H1 (cell line): Measurements from ENCODE around the gene LYZL4. TPM values are rescaled to one million over a fixed set of nuclear protein-coding genes. Genes with fewer than 3 reads are reported as not detected.

Experiments
- CTCF ChIA-PET: fragments of 300-600 bp; sonication (Branson Sonifier 250); formaldehyde crosslinking; loops from one replicate; lab custom pipeline; 2021; ENCODE audit not compliant: partially characterized antibody; lab: Charles Lee
- POLR2A ChIA-PET: fragments of 300-600 bp; sonication (Branson Sonifier 250); formaldehyde crosslinking; loops from one replicate; lab custom pipeline; 2021; ENCODE audit warnings: inconsistent platforms; ENCODE audit not compliant: partially characterized antibody; lab: Charles Lee
- DNase-seq, 2 experiments: peaks; one replicate each; pipeline versions ENCODE4 v3.0.0 to v3.0.0-alpha.2; 2010 to 2022; ENCODE audit warnings: low spot score in 2 of 2, low read depth in 1 of 2, mixed read lengths in 1 of 2
- FAIRE-seq: peaks from 2 replicates; lab custom pipeline; 2011; peaks lifted over from hg19 to GRCh38; lab: Jason Lieb, UNC
- H2AFZ ChIP-seq: 2 replicates; pipeline ENCODE4 v1.8.1; 2012; ENCODE audit warnings: low read length, inconsistent platforms
- H2AK5ac ChIP-seq: 2 replicates; pipeline ENCODE4 v1.6.1; 2013; ENCODE audit warnings: low read depth, low read length
- H2BK120ac ChIP-seq: replicated peaks from 2 replicates; pipeline ENCODE3; 2013; ENCODE audit warnings: low read depth, low read length, inconsistent platforms
- H2BK12ac ChIP-seq: 2 replicates; pipeline ENCODE4 v1.6.1; 2013; ENCODE audit warnings: low read depth, low read length
- H2BK15ac ChIP-seq: 2 replicates; pipeline ENCODE4 v1.6.1; 2013; ENCODE audit warnings: low read length
- H2BK20ac ChIP-seq: 2 replicates; pipeline ENCODE4 v1.6.1; 2013; ENCODE audit warnings: low read length
- H2BK5ac ChIP-seq: 2 replicates; pipeline ENCODE4 v1.6.1; 2013; ENCODE audit warnings: low read depth, low read length
- H3K14ac ChIP-seq: 2 replicates; pipeline ENCODE4 v1.6.1; 2013; ENCODE audit warnings: inconsistent platforms; ENCODE audit not compliant: insufficient read length
- H3K18ac ChIP-seq: 2 replicates; pipeline ENCODE4 v1.6.1; 2013; ENCODE audit warnings: low read length; ENCODE audit errors: extremely low read depth
- H3K23ac ChIP-seq: 2 replicates; pipeline ENCODE4 v1.6.1; 2013; ENCODE audit warnings: inconsistent platforms; ENCODE audit not compliant: insufficient read length
- H3K23me2 ChIP-seq: 2 replicates; pipeline ENCODE4 v1.6.1; 2013; ENCODE audit warnings: low read depth, low read length
- H3K27ac ChIP-seq: 2 replicates; pipeline ENCODE4 v1.6.1; 2011; ENCODE audit warnings: low read depth, low read length, inconsistent platforms
- H3K27me3 ChIP-seq, 4 experiments: replicated peaks in 1 of 4; 1 replicate in 1 of 4; 2 replicates in 3 of 4; pipeline versions ENCODE4 v1.6.1 to v1.8.1; 2011 to 2013; ENCODE audit warnings: low read length in 3 of 4, mild to moderate bottlenecking in 3 of 4, inconsistent platforms in 2 of 4, mixed read lengths in 2 of 4, moderate library complexity in 1 of 4; ENCODE audit not compliant: control insufficient read depth in 3 of 4, insufficient read depth in 3 of 4; ENCODE audit errors: extremely low read depth in 1 of 4
- H3K36me3 ChIP-seq, 4 experiments: 2 replicates each; pipeline versions ENCODE4 v1.6.1 to v1.8.1; 2011 to 2013; ENCODE audit warnings: mild to moderate bottlenecking in 4 of 4, low read length in 3 of 4, moderate library complexity in 2 of 4, control low read depth in 1 of 4, inconsistent platforms in 1 of 4; ENCODE audit not compliant: insufficient read depth in 4 of 4, control insufficient read depth in 2 of 4
- H3K4ac ChIP-seq: replicated peaks from 2 replicates; pipeline ENCODE3; 2013; ENCODE audit warnings: low read length, low read depth, mixed read lengths, inconsistent platforms; ENCODE audit not compliant: insufficient read length
- H3K4me1 ChIP-seq, 4 experiments: replicated peaks in 1 of 4; 1 replicate in 1 of 4; 2 replicates in 3 of 4; pipeline versions ENCODE4 v1.6.1 to v1.8.1; 2011 to 2013; ENCODE audit warnings: low read length in 3 of 4, inconsistent platforms in 2 of 4, mixed read lengths in 1 of 4; ENCODE audit not compliant: insufficient read depth in 4 of 4, control insufficient read depth in 3 of 4
- H3K4me2 ChIP-seq, 2 experiments: 2 replicates each; pipeline versions ENCODE4 v1.6.1 to v1.8.1; 2011 to 2013; ENCODE audit warnings: low read depth in 2 of 2, low read length in 2 of 2, control low read depth in 1 of 2, inconsistent platforms in 1 of 2, mild to moderate bottlenecking in 1 of 2; ENCODE audit not compliant: insufficient read depth in 1 of 2
- H3K4me3 ChIP-seq, 4 experiments: fragments of 200-600, 300-600 bp in 1 of 4; sonication (generic), shearing (Covaris generic), sonication (Bioruptor Twin) in 1 of 4; 2 replicates each; pipeline versions ENCODE4 v1.5.1 to v1.8.1; 2011 to 2016; ENCODE audit warnings: low read length in 4 of 4, low read depth in 3 of 4, control low read depth in 2 of 4, inconsistent platforms in 2 of 4, mild to moderate bottlenecking in 2 of 4, mixed read lengths in 1 of 4, moderate library complexity in 1 of 4; ENCODE audit not compliant: insufficient read depth in 2 of 4; ENCODE audit errors: extremely low read depth in 1 of 4
- H3K56ac ChIP-seq: replicated peaks from 2 replicates; pipeline ENCODE3; 2013; ENCODE audit warnings: low read depth, mild to moderate bottlenecking, mixed read lengths, low read length, inconsistent platforms; ENCODE audit not compliant: insufficient read length
- H3K79me1 ChIP-seq: 2 replicates; pipeline ENCODE4 v1.6.1; 2013; ENCODE audit warnings: low read depth, low read length, control low read depth
- H3K79me2 ChIP-seq, 2 experiments: 2 replicates each; pipeline versions ENCODE4 v1.6.1 to v1.8.1; 2012 to 2013; ENCODE audit warnings: low read length in 2 of 2, mild to moderate bottlenecking in 2 of 2, inconsistent platforms in 1 of 2; ENCODE audit not compliant: insufficient read depth in 2 of 2, control insufficient read depth in 1 of 2
- H3K9ac ChIP-seq, 4 experiments: replicated peaks in 1 of 4; 1 replicate in 1 of 4; 2 replicates in 3 of 4; pipeline versions ENCODE4 v1.6.1 to v1.8.1; 2011 to 2013; ENCODE audit warnings: low read depth in 3 of 4, low read length in 3 of 4, control low read depth in 2 of 4, mild to moderate bottlenecking in 2 of 4, moderate library complexity in 2 of 4, inconsistent platforms in 1 of 4; ENCODE audit errors: extremely low read depth in 1 of 4
- H3K9me3 ChIP-seq, 2 experiments: 2 replicates each; pipeline versions ENCODE4 v1.6.1 to v1.8.1; 2012 to 2013; ENCODE audit warnings: mild to moderate bottlenecking in 2 of 2, moderate library complexity in 2 of 2, control low read depth in 1 of 2, inconsistent platforms in 1 of 2, low read depth in 1 of 2, low read length in 1 of 2, mixed read lengths in 1 of 2; ENCODE audit not compliant: insufficient read depth in 2 of 2
- H4K20me1 ChIP-seq, 2 experiments: replicated peaks in 1 of 2; 2 replicates each; pipeline versions ENCODE3 to v1.8.1; 2011 to 2013; ENCODE audit warnings: inconsistent platforms in 2 of 2, low read length in 2 of 2, mild to moderate bottlenecking in 1 of 2; ENCODE audit not compliant: insufficient read depth in 2 of 2, control insufficient read depth in 1 of 2
- H4K5ac ChIP-seq: 2 replicates; pipeline ENCODE4 v1.6.1; 2013; ENCODE audit warnings: low read length, low read depth, mixed read lengths, inconsistent platforms; ENCODE audit not compliant: insufficient read length
- H4K8ac ChIP-seq: 2 replicates; pipeline ENCODE4 v1.8.0; 2013; ENCODE audit warnings: mild to moderate bottlenecking, moderate library complexity, low read length, inconsistent platforms; ENCODE audit not compliant: insufficient read depth; ENCODE audit errors: extremely low read depth
- H4K91ac ChIP-seq: replicated peaks from 2 replicates; pipeline ENCODE3; 2013; ENCODE audit warnings: low read length, mixed read lengths, inconsistent platforms; ENCODE audit not compliant: insufficient read length
- ATF2 ChIP-seq: IDR thresholded peaks from 2 replicates; pipeline ENCODE4 v1.6.1; 2012; ENCODE audit warnings: low read length, inconsistent platforms
- CHD2 ChIP-seq: IDR thresholded peaks from 2 replicates; pipeline ENCODE4 v1.6.1; 2012; ENCODE audit warnings: low read length, improper control_type of control experiment
- E2F6 ChIP-seq: IDR thresholded peaks from 2 replicates; pipeline ENCODE4 v1.6.1; 2012; ENCODE audit warnings: inconsistent platforms
- SRF ChIP-seq: IDR thresholded peaks from 2 replicates; pipeline ENCODE4 v1.6.1; 2011; ENCODE audit warnings: mild to moderate bottlenecking, low read depth, low read length, moderate library complexity
- TCF12 ChIP-seq: IDR thresholded peaks from 2 replicates; pipeline ENCODE4 v1.6.1; 2011; ENCODE audit warnings: low read depth, mild to moderate bottlenecking, low read length
- WGBS, 2 experiments: shearing (Covaris generic) in 1 of 2; methylation state at CpG; one replicate each; pipeline versions ENCODE4 v1.1.6 to v1.1.7; 2013 to 2015; ENCODE audit warnings: low lambda C conversion rate in 2 of 2, mixed read lengths in 2 of 2, inconsistent platforms in 1 of 2, low coverage in 1 of 2, missing lambda C conversion rate in 1 of 2; ENCODE audit not compliant: insufficient replicate concordance in 2 of 2, insufficient coverage in 1 of 2, insufficient read length in 1 of 2; ENCODE audit errors: extremely low coverage in 1 of 2, missing lambda C conversion rate in 1 of 2; 5-methylcytosine and 5-hydroxymethylcytosine counted together
- polyA plus RNA-seq, 7 experiments: library from polyadenylated mRNA; depleted of rRNA in 3 of 7; stranded (reverse) in 5 of 7; unstranded in 2 of 7; fragments of >200 nt in 5 of 7; fragments of 200-250 nt in 2 of 7; gene quantifications; 1 replicate in 5 of 7; 2 replicates in 1 of 7; 4 replicates in 1 of 7; pipeline versions ENCODE4 v1.2.1 to v1.2.3, GENCODE V29; 2011 to 2013; ENCODE audit warnings: missing spikeins in 2 of 7, mixed read lengths in 2 of 7
- total RNA-seq: library from RNA; stranded (reverse); fragmentation: NEBNext Ultra II Directional; extraction: Animal tissue kit (Norgen Biotek cat#: 25700); gene quantifications from 2 replicates; pipeline ENCODE4 v1.2.1, GENCODE V29; 2021

The LYZL4 gene
- total and polyA plus RNA-seq, 2 of the 8 experiments (the other 6 are each of a cell fraction or from before 2014, with no cell fraction given) = not detected

- Histone ChIP-seq H2AK5ac (no peak overlapping the region), H3K4me3 (no peak overlapping the region), H3K4me2 (no peak overlapping the region), H3K36me3 (no peaks in the 10 kb centered on the region), H3K18ac (no peak overlapping the region), H2BK20ac (no peak overlapping the region), H2BK12ac (no peak overlapping the region), H2BK5ac (no peak overlapping the region), H2BK15ac (no peak overlapping the region), H4K5ac (no peak overlapping the region), H3K27me3 (no peaks in the 10 kb centered on the region; a peak in 1 of 7 replicates), H4K20me1 (no peaks in the 10 kb centered on the region), H4K8ac (no peak overlapping the region), H3K4ac (no peak overlapping the region), H3K23ac (no peak overlapping the region), H3K14ac (no peak overlapping the region), H2BK120ac (no peak overlapping the region), H3K79me1 (no peaks in the 10 kb centered on the region), H3K9me3 (no peaks in the 10 kb centered on the region), H4K91ac (no peak overlapping the region), H3K4me1 (peaks cover 0 to 17% (median 11%) of the 10 kb centered on the region in 4 experiments; a peak in 6 of 7 replicates), H3K23me2 (no peaks in the 10 kb centered on the region), H3K56ac (no peak overlapping the region), H3K79me2 (0 out of 4 replicates have a peak, but pooled peaks cover 0 to 3% of the 10 kb centered on the region in 2 experiments), H3K27ac (no peak overlapping the region), H2AFZ (no peak overlapping the region), H3K9ac (no peak overlapping the region)
- CTCF ChIA-PET = interaction anchor here (0.6 to 9.1 kb wide), 5 partner anchors 9 to 208 kb away, joined by 3 to 193 read pairs (median 3); no protein-coding TSS in a partner anchor
- POLR2A ChIA-PET = no interaction called here
- DNase-seq (no peak), FAIRE-seq (no peak)
- 88% methylated on average over 2 of the region's 2 CpGs; no CpG with 5 or more reads in 1 of the 2 experiments for WGBS, 2 experiments
- no peak for TF ChIP-seq E2F6
- no peak for TF ChIP-seq TCF12
- no peak for TF ChIP-seq SRF
- TF ChIP-seq CHD2 = no peak
- no peak for TF ChIP-seq ATF2
Measured at GRCh38 chr3:42438758-42439157, 28.3 kb upstream of the LYZL4 start.
